GM18511 (cell line): ENCODE measurements around the gene USP32.
"Not testable (repeated sequence)": the region's sequence is repeated elsewhere in the genome, so short reads cannot be mapped to it uniquely, and the experiment has no call there.

Experiments used
- ATAC-seq: cut with Tn5 transposase; IDR thresholded peaks from one replicate; pipeline ENCODE4 v1.9.1; 2021; ENCODE audit warnings: mild to moderate bottlenecking, moderate library complexity; ENCODE audit not compliant: unreplicated experiment

Gene USP32

GRCh38 chr17:60372790-60373483, 19.0 kb downstream of the USP32 start:
- ATAC-seq: no peak

GRCh38 chr17:60371818-60372510, 20.0 kb downstream of the USP32 start:
- ATAC-seq: no peak

- ATAC-seq: no peak
These were observed 20.5 kb downstream of the USP32 start for GRCh38 chr17:60371416-60371815.

DNA sequence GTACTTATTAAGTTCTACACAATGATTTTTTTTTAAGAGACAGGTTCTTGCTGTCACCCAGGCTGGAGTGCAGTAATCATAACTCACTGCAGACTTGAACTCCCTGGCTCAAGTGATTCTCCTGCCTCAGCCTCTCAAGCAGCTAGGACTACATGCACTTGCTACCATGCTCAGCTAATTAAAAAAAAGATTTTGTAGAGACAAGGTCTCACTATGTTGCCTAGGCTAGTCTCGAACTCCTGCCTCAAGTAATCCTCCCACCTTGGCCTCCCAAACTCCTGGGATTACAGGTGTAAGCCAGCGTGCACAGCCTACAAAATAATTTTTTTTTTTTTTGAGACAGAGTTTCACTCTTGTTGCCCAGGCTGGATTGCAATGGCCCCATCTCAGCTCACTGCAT, 22.2 kb downstream of the USP32 start:
- no peak for ATAC-seq

DNA sequence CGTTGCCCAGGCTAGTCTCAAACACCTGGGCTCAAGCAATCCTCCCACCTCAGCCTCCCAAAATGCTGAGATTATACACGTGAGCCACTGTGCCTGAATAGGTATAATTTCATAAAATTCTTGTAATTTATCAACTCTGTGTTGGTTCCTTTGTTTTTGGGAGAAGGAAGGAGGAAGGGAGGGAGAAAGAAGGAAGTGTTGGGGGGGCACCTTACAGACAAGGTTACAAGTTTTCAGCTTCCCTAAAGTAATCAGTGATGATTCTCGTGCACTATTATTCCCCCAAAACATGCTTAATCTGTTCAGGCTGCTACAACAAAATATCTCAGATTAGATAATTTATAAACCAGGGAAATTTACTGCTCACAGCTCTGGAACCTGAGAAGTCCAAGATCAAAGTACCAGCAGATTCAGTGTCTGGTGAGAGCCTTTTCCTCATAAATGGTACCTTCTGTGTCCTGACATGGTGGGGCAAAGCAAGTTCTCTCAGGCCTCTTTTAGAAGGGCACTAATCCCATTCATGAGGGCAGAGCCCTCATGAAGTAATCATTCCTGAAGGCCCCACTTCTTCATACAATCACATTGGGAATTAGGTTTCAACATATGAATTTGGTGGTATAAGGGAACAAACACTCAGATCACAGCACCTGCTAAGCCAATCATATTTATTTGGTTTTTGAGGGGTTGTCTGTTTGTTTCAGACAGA, 28.1 kb downstream of the USP32 start:
- ATAC-seq: no peak

DNA sequence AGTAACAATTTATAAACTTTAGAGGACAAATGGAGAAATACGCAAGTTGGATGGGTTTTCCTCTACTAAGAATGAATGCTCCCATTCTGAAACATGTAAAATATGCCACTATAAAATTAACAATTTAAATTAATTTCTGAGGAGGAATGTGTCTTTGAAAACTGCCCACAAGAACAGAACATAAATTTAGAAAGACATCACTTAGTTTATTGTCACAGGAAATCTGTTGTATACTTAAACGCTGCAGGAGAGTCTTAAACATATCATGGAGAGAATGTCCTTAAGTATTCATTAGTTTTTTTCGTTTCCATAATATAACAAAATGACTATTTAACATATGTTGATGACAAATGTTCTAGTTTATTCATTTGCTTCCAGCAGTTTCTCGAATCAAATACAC, 29.6 kb downstream of the USP32 start:
- ATAC-seq: no peak

- ATAC-seq: no peak
These were observed 30.0 kb downstream of the USP32 start for GRCh38 chr17:60361889-60362288.

GRCh38 chr17:60359415-60359814, 32.5 kb downstream of the USP32 start:
- ATAC-seq: no peak

DNA sequence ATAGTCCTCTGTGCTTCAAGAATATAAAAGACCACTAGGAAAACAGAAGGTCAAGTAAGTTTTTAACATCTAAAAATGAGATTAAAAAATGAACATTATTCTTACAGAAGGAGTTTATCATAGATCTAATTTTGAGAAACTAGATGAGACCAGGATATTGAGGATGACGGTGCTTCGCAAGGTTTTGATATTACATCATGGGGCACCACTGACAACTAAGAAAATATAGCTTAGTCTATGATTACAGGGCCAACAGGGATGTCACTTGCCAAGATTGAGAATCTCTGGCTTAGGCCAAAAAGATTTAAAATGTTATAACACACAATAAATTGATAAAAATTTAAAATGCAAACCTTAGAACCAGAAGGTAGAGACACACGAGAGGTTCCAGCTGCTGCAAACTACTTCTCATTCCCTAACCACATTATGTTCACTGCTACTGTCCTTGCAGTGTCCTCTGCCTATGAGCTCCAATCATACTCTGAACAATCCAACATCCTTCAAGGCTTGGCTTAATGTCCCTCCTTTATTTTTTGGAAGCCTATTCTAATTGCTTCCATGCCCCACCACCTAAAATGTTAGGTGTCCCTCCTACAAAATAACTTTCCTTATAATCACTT, 33.2 kb downstream of the USP32 start:
- no peak for ATAC-seq

GRCh38 chr17:60356940-60357339, 35.0 kb downstream of the USP32 start:
- ATAC-seq: no peak

- no peak for ATAC-seq
These were observed 36.0 kb downstream of the USP32 start for GRCh38 chr17:60355663-60356594.

- no peak for ATAC-seq
These were observed 37.7 kb downstream of the USP32 start for GRCh38 chr17:60354223-60354622.

GRCh38 chr17:60353773-60354172, 38.2 kb downstream of the USP32 start:
- no peak for ATAC-seq

DNA sequence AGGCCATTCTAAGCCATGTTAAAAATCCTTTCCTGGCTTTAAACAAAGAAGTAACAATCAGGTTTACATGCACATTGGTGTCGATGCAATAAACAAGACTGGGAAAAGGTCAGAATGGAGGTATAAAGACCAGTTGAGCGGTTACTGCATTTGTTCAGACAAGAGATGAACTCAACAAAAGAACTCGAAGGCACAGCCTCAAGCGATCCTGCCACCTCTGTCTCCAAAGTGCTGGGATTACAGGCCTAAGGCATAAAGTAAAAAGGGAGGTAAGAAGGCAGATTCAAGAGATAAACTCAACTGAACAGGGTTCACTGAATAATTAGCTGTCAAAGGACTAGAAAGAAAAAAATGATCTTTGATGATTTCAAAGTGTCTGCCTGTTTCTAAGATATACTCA, 39.4 kb downstream of the USP32 start:
- ATAC-seq: no peak

DNA sequence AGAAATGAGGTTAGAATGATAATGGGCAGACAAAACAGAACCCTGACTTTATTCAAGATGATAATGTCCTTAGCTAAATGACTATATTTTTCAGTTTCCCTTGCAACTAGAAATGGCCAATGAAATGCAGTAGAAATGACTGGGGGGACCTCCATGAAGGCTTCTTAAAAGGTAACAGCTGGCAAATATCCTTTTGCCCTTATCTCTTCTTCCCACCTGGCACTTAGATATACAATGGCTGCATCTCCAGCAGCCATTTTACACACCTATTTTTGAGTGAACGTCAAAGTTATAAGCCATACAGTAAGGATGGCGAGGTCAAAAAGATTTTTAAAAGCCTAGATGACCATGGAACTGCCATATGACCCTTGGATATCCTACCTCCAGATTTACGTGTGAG, 39.9 kb downstream of the USP32 start:
- no peak for ATAC-seq

- ATAC-seq: no peak
These were observed 40.8 kb downstream of the USP32 start for GRCh38 chr17:60351012-60351695.

DNA sequence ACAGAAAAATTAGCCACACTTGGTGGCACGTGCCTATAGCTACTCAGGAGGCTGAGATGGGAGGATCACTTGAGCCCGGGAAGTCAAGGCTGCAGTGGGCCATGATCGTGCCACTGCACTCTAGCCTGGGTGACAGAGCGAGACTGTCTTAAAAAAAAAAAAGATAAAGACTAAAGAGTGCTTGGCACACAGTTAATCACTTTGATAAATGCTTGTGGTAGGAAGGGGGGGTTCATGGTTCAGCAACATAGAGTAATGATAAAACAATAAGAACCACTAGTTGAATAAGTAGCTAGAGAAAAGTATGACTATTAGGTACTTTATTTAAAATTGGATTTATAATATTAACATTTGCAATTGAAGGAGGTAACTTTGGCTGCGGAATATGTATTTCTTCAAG, 43.3 kb downstream of the USP32 start:
- no peak for ATAC-seq

GRCh38 chr17:60345233-60345632, 46.7 kb downstream of the USP32 start:
- no peak for ATAC-seq

DNA sequence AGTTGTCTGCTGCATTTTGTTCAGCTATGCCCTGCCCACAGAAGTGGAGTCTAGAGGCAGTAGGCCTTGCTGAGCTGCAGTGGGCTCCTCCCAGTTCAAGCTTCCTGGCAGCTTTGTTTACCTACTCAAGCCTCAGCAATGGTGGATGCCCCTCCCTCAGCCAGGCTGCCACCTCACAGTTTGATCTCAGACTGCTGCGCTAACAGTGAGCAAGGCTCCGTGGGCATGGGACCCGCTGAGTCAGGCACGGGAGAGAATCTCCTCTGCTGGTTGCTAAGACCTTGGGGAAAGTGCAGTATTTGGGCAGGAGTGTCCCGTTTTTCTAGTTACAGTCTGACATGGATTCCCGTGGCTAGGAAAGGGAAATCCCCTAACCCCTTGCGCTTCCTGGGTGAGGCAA, 49.4 kb downstream of the USP32 start:
- ATAC-seq: not testable (repeated sequence)

GRCh38 chr17:60335289-60335688, 56.6 kb downstream of the USP32 start:
- no peak for ATAC-seq
